Right kidney (tissue), 1 donor: ENCODE measurements around the gene STX8.
"Not testable (repeated sequence)": the region's sequence is repeated elsewhere in the genome, so short reads cannot be mapped to it uniquely, and the experiment has no call there.

Experiments
- DNase-seq: peaks from one replicate; pipeline ENCODE4 v3.0.0-alpha.2; 2016

The STX8 gene

DNA sequence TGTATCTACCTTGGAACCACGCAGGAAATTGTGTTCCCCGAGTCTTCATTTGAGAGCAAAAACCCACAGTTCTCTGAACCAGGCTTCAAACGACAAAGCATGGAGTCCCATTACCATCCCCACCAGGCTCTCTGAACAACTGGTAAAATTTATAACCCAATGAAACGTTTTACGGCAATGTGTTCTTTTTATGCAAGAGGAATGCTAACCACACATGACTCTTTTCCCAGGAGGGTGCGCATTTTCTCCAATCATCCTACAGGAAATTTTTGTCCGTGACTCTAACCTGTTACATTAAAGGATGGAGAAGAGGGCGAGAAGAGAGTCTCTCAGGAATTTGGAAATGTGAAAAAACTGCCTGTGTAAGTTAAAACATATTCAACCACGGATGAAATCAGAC is 17.8 kb downstream of the STX8 start:
- DNase-seq: no peak

DNA sequence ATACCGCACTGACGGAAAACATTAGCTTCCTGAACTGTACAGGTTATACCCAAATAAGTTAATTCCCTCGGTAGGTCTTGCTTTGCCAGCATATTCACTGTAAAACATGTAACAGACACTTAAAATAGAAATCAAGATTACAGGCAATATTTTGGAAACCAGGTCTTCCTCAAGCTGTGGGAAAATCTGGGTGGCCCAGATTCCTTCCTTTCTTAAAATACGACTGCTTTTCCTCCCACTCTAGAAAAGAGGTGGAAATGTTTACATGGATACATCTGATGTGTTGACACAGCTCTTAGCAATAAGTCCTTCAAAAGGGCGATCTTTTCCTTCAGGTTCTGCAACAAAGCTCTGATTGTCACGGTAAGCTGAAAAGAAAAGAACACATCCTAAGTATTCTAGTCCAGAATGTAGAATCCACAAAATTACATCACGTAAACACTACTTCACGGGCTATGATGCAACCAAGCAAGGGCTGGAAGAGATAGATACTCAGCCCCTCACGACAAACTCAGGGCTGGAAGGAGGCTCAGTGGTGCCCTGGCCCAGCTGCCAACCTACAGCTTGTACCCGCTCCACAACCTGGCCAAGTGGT is 18.4 kb downstream of the STX8 start:
- DNase-seq: no peak

DNA sequence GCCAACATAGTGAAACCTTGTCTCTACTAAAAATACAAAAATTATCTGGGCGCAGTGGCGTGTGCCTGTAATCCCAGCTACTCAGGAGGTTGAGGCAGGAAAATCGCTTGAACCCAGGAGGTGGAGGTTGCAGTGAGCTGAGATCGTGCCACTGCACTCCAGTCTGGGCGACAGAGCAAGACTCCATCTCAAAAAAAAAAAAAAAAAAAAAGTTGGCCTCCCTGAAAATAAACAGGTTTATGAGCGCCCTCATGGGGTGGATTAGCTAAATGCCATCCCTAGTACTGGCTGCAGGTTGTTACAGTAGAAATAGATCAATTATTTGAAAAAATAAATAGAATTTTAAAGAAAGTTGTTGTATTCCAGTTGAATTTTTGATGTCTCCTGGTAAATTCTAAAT is 20.9 kb downstream of the STX8 start:
- not testable (repeated sequence) for DNase-seq

DNA sequence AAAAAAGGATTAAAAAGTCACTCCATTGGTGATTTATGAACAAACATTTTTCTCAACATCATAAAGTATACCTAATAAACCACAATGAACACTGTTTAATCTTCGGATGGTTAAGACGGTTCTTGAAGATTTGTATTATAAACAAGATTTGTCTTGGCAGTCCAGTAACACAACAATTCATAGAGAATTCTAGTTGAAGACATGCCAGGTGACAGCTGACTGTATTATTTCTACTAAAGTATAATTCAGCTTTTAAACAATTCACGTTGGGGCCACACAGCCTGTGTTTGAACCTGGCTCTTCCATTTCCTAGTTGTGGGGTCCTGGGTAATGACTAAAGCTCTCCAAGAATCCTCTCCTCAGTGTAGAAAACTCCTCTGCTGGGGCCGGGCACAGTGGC is 22.0 kb downstream of the STX8 start:
- no peak for DNase-seq

DNA sequence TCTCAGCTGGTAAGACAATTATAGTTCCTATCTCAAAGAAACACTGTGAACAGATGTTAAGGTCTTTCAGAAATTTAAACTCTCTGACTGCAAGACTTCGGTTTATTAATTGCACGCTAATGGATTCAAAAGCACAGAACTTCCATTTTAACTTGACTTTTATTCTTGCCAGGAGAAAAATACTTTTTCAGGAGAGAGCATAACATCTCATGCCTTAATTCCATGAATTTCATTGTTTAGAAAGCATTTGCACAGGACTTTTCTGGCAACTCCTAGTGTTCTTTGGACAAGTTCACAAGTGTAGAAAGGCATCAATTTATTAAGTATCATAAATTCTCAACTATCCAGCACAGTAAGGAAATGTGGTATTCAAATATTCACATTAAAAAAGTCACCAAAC is 22.4 kb downstream of the STX8 start:
- no peak for DNase-seq

DNA sequence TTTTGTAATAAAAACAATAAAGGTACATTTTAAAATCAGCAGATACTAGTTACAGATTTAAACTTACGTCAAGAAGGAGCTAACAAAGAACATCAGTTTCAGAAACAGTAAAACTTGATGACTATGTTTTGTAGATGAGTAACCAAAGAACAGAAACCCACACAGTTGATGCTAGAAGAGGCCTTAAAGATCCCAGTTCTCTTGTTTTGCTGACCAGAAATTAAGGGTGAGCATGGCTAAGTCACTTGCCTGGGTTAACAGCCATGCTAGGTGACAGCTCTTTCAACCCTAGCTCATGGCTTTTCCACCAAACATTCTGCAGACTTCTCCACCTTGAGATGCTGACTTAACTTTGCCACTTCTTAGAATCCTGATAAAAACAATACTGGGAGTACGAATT is 26.4 kb downstream of the STX8 start:
- DNase-seq: no peak

DNA sequence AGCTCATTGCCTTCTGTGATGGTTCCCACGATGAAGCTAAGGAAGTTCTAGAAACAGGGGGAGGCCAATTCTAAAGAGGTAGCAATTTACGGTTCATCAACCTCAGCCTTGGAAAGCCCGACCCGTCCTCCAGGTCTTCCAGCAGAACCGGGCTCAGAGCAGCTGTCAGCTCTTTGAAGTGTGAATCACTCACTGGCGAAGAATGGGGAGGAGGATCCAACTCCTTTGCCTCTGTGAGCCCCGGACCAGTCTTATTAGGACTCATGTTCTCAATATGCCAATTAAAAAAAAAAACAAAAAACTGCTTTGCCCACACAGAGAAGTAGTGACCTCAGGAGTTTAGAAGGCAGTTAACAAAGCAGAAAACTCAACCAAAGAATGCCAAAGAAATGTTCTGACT is 31.4 kb downstream of the STX8 start:
- DNase-seq: no peak

DNA sequence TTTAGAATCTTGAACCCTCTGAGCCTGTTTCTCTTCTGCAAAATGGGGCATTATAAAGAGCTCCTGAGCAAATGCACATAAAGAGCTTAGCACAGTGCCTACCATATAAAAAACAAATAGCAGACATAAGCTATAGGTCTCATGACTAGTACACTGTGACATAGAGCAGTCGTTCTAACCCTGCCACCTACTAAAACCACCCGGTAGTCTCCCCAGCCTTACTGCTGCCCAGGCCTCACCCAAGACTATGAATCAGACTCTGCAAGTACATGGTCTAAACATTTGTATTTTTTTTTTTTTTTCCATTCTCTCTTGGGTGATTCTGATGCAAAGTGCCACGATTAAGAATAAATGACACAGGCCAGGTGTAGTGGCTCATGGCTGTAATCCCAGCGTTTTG is 33.9 kb downstream of the STX8 start:
- DNase-seq: no peak

DNA sequence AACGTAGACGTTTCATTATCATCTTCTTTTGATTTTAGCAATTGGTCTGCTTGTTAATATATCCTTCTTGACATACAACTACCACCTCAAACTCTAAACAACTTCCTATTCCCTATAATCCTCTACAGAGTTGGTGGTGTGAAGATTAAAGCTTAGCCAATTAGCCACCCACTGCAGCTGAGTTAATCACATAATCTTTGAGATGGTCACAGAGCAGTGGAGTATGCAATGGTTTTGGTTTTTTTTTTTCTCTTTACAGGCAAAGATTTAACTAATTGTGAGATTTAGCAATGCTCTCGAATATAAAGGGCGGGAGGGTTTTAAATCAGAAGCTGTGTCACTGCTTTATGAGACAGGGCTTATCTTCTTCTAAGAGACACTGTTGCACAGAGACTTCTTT is 37.0 kb downstream of the STX8 start:
- DNase-seq: no peak

DNA sequence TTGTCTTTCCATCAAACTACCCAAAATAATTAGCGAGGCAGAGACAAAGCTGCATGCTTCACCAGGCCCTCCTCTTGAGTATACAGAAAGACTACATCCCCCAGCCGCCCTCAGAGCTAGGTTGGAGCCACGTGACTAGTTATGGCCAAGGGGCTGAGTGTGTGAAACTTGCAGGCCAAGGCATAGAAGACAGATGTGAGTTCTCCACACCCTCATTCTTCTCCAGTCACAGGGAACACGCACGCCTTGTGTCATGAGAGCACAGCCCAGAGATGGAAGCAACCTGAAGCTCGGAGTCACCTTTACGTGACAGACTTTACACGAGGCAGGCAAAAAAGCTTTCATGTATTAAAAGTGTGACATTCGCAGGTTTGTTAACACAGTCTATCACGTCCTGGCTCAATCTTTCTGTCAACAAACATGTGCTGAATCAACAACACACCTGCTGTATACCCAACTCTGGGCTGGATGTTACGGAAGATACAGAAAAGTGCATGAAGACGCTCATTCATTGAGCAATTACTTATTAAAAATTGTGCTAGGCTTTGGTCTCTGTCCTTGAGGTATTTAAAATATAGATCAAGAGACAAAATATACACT is 38.3 kb downstream of the STX8 start:
- no peak for DNase-seq

DNA sequence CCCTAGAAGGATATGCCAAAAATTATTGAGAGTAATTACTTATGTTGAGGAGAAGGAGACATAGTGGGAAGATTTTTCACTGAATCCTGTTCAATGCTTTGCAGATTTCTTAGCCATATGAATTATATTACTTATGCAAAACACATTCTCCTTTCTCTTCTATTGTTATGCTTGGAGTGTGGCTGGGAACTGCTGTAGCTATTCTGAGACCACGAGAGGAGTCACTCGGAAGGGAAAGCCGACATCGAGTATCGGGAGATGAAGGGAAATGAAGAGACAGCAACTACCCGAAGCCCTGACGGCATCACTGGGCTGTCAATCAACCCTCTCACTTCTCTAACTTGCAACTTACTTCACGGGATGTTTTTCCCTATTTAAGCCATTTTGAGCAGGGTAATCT is 39.6 kb downstream of the STX8 start:
- no peak for DNase-seq

DNA sequence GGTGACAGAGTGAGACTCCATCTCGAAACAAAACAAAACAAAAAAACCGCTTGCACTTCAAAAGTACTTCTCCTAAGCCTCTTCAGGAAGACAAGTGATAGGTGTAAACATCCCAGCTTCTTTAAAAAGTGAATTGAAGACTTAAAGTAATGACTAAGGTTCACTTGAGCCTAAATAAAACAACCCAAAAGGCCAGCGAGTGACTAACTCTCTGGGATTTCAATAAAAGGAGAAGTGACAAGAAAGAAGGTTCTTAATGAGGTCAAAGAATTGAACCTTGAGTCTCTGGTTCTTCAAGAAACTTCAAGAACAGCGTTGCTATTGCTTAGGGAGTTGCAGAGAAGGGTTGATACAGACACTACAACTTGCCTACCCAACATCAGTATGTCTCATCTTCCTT is 42.2 kb downstream of the STX8 start:
- no peak for DNase-seq

DNA sequence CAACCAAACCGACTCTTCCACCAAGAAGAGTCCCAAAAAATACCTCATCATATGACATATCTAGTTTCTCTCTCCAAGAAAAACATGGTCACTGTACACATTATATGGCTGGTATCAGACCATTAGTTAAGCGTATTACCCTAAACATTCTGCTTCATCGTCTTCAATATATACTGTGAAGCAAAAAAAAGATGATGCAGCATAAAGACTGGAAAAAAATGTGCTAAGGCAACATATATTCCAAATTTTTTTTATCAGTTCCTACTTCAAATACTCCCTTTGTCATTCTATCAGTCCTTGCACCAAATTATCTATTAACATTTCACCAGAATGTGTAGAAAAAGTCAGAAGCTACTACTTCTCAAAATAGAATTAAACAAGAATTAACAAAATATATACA is 42.9 kb downstream of the STX8 start:
- no peak for DNase-seq

DNA sequence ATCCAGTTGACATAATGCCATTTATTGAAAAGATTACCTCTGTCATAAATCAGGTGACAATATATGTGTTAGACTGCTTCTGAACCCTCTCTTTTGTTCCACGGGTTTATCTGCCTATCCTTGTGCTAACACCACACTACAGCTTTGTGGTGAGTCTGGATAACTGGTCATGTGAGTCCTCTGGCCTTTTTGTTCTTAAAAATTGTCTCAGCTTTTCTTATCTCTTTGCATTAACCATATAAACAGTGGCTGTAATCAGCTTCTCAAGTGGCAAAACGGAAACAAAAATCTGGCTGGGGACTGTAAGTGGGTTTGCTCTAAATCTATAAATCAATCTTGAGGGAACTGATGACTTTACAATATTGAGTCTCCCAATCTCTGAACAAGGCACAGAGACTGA is 44.6 kb downstream of the STX8 start:
- DNase-seq: no peak

DNA sequence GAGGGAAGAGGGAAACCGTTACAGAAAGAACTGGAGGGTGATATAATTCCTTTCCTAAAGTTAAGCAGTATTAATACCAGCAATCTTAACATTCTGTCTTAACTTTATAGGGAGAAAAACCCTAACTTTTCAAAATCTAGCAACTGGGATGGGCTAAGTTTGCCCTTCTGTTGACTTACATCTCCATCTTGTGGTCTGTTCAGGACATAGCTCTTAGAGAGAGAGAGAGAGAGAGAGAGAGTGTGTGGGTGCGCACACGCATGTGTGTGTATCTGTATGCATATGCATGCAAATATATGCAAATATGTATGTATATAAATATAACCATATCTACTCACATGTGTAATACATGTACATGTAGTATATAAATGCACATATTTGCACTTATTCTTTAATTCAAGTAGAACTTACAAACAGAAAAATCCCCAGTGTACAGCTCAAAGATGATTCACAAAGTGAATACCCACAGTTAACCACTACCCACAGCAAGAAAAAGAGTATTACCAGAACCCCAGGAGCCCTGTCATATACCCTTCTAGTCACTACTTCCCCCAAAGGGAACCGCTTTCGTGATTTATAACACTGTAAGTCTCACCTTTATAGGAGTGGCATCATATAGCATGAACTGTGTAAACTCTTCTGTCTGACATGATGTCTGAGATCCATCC is 46.5 kb downstream of the STX8 start:
- no peak for DNase-seq

DNA sequence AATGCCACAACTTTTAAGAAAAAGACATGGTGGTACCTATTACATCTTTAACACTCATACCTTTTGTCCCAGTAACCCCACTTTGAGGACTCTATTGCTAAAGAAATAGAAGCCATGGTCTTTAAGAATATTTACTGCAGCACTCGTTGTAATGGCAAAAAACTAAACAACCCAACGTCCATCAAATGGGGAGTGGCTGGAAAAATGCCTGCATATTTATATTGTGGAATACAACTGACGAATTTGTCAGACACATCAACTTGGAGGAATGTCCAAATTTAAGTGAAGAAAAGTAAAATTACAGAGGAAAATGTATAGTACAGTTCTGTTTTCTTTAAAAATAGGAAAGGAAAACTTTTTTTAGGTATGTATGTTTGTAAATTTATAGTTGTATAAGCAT is 47.8 kb downstream of the STX8 start:
- no peak for DNase-seq

DNA sequence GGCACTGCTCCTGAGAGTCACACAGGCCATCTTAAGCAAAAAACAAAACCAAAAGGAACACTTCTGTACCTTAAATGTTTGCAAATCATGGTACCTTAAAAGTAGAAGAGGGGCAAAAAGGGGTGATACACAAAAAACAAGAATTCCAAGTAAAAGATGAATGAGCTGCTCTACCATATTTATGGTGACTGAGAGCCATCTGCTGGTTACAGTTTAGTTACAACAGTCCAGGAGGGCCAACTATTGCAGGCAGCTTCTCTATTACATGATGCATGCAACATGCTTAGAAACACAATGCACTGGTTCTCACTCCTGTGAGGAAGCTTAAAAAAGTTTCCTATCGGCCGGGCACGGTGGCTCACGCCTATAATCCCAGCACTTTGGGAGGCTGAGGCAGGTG is 53.5 kb downstream of the STX8 start:
- DNase-seq: no peak

DNA sequence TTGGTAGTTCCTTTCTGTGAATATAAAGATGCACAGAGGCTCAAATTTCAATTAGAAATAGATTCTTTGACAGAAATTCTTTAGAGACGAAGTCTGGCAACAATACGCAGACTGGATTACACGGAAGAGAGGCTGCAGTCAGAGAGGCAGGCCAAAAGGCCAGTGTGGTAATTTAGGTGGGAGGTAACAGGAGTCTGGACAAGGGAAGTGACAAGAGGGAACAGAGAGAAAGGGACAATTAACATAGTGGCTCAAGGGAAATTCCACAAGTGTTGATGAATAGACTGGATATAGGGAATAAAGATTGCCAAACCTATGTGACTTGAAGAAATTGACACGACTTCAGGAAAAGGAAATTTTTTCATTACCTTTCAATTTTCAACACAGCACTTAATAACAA is 54.6 kb downstream of the STX8 start:
- DNase-seq: no peak

DNA sequence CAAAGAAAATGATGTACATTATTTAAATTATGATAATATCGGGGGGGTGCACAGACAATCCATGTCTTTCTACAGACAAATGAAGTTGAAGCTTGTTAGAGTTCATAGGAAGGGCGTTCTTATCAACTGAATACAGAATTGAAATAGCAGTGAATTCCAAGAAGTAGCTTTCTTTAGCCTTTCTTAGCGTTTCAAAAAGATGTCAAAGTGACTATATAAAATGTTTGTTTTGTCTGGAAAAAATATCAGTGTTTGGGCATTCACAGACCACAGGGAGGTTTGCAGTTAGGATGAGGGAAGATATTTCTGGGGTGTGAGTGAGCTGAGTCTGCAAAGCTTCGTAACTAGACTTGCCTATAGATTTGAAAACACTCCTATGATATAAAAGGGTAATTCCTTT is 55.0 kb downstream of the STX8 start:
- no peak for DNase-seq

DNA sequence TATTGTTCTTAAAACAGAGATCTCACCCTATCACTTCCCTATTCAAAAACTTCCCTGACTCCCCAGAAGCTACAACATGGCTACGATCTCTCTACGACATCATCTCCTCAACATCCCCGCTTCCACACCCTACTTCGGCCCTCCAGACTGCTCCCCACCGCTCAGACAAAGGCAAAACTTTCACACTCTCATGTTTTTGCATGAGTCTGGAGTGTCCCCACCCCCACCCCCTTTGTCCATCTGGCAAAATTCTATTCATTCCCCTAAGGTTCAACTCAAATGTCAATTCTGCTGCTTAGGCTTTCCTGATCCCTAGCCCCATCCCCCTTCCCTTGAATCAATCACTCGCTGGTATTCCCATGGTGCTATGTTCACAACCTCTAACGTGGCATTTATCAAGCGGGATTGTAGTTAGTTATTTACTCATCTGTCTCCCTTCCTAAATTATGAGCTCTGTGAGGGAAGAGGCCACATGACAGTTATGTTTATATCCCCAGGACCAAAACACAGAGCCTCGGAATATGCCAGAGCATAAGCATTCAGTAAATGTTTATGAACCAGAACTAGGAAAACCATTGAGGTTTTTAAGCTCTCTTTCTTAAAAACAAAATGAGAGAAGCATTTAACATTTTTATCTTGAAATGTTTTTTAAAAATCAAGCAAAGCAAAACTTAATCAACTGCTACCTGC is 55.9 kb downstream of the STX8 start:
- DNase-seq: no peak

DNA sequence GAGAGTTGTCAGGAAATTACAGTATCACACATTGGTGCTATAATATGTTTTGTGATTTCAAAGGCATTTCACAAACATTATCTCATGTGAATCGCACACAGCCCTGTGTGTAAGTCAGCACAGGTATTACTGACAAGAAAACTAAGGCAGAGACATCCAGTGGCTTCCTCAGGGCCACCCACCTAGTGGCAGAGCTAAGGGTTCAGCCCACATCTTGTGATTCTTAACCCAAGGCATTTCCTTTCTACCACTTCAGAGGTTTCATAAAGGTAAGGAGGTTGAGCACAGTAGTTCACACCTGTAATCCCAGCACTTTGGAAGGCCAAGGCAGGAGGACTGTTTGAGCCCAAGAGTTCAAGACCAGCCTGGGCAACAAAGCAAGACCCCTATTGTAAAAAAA is 58.2 kb downstream of the STX8 start:
- no peak for DNase-seq

DNA sequence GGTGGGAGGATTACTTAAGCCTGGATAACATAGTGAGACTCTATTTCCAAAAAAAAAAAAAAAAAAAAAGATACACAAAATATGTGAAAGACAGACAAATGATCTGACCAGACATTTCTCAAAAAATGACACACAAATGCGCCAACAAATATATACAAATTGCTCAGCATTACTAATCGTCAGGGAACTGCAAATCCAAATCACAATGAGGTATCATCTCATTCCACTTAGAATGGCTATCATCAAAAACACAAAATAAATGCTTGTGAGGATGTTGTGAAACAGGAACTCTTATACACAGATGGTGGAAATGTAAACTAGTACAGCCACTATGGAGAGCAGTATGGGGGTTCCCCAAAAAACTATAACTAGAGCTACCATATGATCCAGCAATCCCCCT is 62.4 kb downstream of the STX8 start:
- DNase-seq: no peak

DNA sequence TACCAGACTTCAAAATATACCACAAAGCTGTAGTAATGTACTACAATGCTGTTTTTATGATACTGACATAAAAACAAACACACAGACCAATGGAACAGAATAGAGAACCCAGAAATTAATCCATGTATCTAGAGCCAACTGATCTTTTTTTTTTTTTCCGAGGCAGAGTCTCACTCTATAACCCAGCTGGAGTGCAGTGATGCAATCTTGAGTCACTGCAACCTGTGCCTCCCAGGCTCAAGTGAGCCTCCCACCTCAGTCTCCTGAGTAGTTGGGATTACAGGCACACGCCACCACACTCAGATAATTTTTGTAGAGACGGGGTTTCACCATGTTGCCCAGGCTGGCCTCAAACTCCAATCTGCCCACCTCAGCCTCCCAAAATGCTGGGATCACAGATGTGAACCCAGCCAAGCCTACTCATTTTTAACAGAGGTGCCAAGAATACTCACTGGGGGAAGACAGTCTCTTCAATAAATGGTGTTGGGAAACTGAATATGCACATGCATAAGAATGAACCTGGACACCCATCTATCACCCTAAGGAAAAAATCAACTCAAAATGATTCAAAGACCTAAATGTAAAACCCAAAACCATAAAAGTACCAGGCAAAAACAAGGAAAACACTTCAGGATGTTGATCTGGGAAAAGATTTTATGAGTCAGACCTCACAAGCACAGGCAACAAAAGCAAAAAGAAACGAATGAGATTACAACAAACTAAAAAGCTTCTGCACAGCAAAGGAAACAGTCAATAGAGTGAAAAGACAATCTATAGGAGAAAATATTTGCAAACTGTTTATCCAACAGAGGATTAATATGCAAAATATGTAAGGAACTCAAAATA is 63.1 kb downstream of the STX8 start:
- no peak for DNase-seq
